Measurements from ENCODE around the gene ZNF620.
"Not testable (repeated sequence)": the region's sequence is repeated elsewhere in the genome, so short reads cannot be mapped to it uniquely, and the experiment has no call there.

The ZNF620 gene

GRCh38 chr3:40505599-40506462, at the start of gene ZNF620:
ZNF620 (plus strand) TSS chr3:40506039; CDS start chr3:40506353, 314 bp downstream.
- DNase-seq, result peak; percentile 46

- no peak for DNase-seq
Observed at GRCh38 chr3:40456279-40456939, 49.4 kb upstream of the ZNF620 start.

- peak; percentile 91 for DNase-seq
Observed at GRCh38 chr3:40456940-40457823, 48.7 kb upstream of the ZNF620 start, which contains the start of gene RPL14. RPL14 (plus strand) TSS chr3:40457339; CDS start chr3:40457472, 133 bp downstream.

GRCh38 chr3:40458473-40458872, 47.4 kb upstream of the ZNF620 start:
- no peak for DNase-seq

DNA sequence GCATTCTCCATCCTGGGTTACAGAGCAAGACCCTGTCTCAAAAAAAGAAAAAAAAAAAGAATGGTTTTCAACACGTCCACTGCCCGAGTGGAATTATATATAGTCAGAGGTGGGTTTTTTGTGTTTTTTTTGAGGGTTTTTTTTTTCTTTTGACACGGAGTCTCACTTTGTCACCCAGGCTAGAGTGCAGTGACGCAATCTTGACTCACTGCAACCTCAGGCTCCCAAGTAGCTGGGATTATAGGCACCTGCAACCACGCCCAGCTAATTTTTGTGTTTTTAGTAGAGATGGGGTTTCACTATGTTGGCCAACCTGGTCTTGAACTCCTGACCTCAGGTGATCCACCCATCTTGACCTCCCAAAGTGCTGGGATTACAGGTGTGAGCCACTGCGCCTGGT, 45.4 kb upstream of the ZNF620 start:
- DNase-seq, result not testable (repeated sequence)

DNA sequence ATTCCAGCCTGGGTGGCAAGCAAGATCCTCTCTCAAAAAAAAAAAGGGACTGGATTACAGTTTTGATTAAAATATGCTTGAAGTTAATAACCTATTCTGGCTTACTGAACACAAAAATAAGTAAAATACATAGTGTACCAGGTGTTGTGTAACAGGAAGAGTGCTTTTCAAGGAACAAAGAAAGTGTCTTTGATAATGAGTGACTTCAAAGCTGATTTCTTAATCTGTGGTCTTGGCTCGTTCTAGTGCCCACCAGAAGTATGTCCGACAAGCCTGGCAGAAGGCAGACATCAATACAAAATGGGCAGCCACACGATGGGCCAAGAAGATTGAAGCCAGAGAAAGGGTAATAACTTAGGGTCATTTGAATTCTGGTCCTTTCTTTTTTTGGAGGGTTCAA, 44.7 kb upstream of the ZNF620 start:
- DNase-seq, result no peak

DNA sequence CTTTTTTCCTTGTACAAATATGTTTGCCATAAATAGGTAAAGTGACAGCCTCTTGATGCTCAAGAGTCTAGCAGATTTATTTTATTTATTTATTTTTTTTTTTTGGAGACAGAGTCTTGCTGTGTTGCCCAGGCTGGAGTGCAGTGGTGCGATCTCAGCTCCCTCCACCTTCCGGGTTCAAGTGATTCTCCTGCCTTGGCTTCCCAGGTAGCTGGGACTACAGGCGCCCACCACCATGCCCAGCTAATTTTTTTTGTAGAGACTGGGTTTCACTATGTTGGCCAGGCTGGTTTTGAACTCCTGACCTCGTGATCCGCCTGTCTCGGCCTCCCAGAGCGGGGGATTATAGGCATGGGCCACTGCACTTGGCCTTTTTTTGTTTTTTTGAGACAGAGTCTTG, 43.0 kb upstream of the ZNF620 start:
- not testable (repeated sequence) for DNase-seq

DNA sequence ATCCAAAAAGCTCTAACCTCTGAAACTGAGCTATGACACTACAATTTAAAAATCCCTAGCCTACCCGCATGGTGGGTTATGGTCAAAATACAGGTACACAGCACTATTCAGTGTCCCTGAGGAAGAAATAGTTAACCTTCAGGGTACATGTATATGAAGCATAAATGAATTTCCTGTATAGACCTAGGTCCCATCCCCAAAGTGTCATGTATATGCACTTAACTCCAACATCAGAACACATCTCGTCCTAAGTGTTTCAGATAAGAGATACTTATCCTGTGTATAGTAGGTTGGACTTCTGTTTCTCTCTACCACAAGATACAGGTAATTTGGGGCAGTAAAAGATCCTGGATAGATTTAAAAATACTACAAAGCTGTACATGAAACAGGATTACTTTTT, 42.3 kb upstream of the ZNF620 start:
- no peak for DNase-seq

GRCh38 chr3:40464339-40465110, 41.3 kb upstream of the ZNF620 start:
- DNase-seq, result no peak

DNA sequence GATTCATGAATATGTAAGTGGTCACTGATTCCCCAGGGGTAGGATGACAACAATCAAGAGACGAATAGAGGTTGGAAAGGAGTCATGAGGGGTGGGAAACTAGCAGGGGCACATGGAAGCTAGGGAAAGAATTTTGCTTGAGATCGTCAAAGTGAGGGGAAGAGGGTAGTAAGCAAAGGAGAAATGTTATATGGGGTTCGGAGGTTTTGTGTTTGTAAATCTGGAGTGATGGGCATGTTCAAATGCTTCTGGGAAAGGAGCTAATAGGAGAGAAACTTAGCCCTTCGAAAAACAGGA, 40.8 kb upstream of the ZNF620 start:
- DNase-seq, result no peak

DNA sequence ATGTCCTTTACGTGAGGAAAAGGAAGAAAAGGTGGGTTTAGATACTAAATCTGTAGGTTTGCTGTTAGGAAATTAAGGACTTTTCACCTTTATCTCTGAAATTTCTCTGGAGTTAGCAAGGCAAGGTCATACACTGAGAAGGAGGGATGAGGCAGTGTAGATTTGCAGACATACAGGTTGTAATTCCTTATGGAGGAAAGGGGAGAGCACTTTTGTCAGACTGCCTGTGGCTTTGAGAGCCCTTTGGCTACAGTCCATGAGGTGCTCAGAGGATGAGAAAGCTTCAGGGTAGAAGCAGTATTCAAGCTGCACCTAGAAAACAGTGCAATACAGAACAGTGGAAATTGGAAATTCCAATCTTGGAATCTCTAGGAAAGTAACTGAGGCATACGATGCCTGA, 40.4 kb upstream of the ZNF620 start:
- DNase-seq, result no peak

GRCh38 chr3:40468018-40468417, 37.8 kb upstream of the ZNF620 start:
- no peak for DNase-seq

- DNase-seq, result no peak
Observed at GRCh38 chr3:40470701-40471100, 35.1 kb upstream of the ZNF620 start.

DNA sequence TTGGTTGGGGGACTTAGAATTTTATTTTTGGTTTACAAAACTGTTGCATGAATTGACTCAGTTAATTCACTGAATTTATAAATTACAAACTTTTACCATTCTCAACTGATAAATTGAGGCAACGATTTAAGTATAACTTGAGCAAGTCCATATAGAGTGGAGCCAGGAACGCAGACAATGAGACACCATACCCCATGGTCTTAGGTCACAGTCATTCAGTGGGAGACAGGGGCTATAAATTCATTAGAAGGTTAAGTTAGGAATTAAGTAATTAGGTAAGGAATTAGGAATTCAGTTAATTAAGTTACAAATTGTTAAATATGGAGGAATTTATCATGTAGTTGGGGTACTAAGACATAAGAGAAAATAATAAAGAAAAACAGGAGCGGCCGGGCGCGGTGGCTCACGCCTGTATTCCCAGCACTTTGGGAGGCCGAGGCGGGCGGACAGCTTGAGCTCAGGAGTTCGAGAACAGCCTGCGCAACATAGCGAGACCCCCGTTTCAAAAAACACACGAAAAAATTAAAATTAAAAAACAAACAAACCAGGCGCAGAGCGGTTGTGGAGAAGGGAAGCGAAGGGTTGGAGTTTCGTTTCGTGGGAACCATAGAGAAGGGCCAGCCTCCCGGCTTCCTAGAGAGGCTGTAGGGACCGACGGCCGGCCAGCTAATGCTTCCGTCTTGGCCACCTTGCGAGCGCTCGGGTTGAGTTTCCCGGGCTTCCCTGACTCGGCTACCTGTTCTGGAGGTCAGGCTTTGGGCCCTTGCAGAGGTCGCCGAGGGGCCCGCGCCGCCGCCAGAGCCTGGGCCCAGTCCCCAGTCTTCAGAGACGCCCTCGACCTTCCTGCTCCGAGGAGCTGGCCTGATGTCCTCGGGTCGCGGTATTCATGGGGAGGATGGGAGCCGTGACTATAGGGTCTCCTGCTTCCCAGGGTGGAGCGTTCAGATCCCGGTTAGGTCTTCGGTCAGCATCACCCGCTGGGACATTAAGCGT, 29.1 kb upstream of the ZNF620 start, which contains the start of gene ZNF619:
Gene ZNF619, plus strand, starts transcription at position 645 of the 993 bp plus-strand sequence. CDS start 858 bp downstream, outside the sequence.
- DNase-seq, result peak; percentile 44

GRCh38 chr3:40477666-40478065, 28.2 kb upstream of the ZNF620 start:
- DNase-seq, result no peak

GRCh38 chr3:40487172-40487571, 18.7 kb upstream of the ZNF620 start:
- DNase-seq, result no peak

DNA sequence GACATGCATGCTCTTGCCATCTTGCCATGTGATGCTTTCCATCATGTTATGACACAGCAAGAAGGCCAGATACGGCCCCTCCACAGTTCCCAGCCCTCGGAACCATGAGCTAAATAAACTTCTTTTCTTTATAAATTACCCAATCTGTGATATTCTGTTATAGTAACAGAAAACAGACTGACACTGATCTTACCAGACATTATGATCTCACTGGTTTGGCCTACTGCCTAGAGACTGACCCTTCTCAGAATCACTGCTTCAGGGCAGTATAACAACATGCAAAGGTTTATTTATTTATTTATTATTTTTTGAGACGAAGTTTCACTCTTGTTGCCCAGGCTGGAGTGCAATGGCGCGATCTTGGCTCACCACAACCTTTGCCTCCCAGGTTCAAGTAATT, 14.9 kb upstream of the ZNF620 start:
- no peak for DNase-seq

- no peak for DNase-seq
Observed at GRCh38 chr3:40494698-40495097, 11.1 kb upstream of the ZNF620 start.

GRCh38 chr3:40497288-40497687, 8.6 kb upstream of the ZNF620 start:
- DNase-seq, result no peak

- no peak for DNase-seq
Observed at GRCh38 chr3:40499952-40500351, 5.9 kb upstream of the ZNF620 start.

- no peak for DNase-seq
Observed at GRCh38 chr3:40502034-40502433, 3.8 kb upstream of the ZNF620 start.
